Suprapubic skin (tissue), 4 donors: Measurements from ENCODE around the gene CAPN14.

Experiments
- EP300 ChIP-seq: sonication (generic); formaldehyde crosslinking; IDR thresholded peaks from one replicate; pipeline ENCODE4 v1.6.1; 2017; ENCODE audit warnings: antibody characterized with exemption
- POLR2A ChIP-seq, 2 donors: fragments of 450-650 bp; IDR thresholded peaks; one replicate each; pipeline ENCODE4 v1.6.1; 2017; ENCODE audit warnings: antibody characterized with exemption in 2 of 2, mild to moderate bottlenecking in 2 of 2, moderate library complexity in 2 of 2
- POLR2AphosphoS5 ChIP-seq, 3 donors: sonication (generic); formaldehyde crosslinking; IDR thresholded peaks; one replicate each; pipeline ENCODE4 v1.6.1; 2017; ENCODE audit warnings: antibody characterized with exemption in 3 of 3
- TF ChIP-seq, protein P1 (sequence below), 2 donors: fragments of 200-600 bp in 1 of 2; fragments of 450-650 bp in 1 of 2; sonication (generic) in 1 of 2; IDR thresholded peaks; one replicate each; pipeline ENCODE4 v1.5.1; 2016 to 2019; ENCODE audit warnings: antibody characterized with exemption in 2 of 2, mild to moderate bottlenecking in 1 of 2, moderate library complexity in 1 of 2

DNA sequence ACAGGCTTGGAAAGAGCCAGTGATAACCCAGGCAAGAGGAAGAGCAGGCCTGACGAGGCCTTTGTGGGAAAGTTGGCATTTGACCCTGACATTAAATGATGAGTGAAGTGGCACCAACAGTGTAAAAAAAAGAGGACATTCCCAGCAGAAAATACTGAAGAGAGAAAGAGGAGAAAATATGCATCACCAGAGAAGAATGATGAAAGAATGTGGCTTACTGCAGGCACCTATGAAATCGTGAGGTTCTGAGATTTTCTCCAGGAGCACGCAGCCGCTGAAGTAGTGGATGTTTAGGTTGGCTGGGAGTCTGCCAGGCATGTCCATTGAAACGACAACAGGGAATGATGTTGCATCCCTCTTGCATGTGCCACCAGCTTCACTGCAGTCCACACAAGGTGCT lies 30.4 kb upstream of the CAPN14 start:
- TF ChIP-seq, protein P1, sequence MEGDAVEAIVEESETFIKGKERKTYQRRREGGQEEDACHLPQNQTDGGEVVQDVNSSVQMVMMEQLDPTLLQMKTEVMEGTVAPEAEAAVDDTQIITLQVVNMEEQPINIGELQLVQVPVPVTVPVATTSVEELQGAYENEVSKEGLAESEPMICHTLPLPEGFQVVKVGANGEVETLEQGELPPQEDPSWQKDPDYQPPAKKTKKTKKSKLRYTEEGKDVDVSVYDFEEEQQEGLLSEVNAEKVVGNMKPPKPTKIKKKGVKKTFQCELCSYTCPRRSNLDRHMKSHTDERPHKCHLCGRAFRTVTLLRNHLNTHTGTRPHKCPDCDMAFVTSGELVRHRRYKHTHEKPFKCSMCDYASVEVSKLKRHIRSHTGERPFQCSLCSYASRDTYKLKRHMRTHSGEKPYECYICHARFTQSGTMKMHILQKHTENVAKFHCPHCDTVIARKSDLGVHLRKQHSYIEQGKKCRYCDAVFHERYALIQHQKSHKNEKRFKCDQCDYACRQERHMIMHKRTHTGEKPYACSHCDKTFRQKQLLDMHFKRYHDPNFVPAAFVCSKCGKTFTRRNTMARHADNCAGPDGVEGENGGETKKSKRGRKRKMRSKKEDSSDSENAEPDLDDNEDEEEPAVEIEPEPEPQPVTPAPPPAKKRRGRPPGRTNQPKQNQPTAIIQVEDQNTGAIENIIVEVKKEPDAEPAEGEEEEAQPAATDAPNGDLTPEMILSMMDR (IDR thresholded peaks at IDR 0.05) = no peak
- no peak for TF ChIP-seq POLR2A (IDR thresholded peaks at IDR 0.05)
- TF ChIP-seq POLR2AphosphoS5 (IDR thresholded peaks at IDR 0.05) = no peak
- no peak for TF ChIP-seq EP300
